ENCODE results near the gene OCA2.

DNA sequence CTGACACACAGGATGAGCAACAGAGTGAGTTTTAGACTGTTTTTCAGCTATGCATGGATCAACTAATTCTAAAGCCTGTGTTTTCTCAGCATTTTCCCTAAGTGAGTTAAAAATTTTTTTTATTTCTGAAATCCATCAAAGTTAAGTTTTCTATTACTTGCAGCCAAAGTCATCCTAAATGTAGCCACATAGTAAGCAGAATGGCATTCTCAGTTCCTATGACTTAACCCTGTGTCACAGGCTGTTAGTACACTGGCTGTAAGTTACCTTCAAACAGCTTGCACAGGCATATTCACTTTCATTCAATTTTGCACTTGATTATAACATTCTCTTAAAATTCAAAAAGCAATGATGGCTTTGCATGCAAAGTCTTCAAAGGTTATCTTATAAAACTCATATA lies 368.2 kb downstream of the OCA2 start:
- no peak for TF ChIP-seq ZFP36L1 (CRISPR knock-in tag; IDR thresholded peaks at IDR 0.05)
- TF ChIP-seq, protein P1, sequence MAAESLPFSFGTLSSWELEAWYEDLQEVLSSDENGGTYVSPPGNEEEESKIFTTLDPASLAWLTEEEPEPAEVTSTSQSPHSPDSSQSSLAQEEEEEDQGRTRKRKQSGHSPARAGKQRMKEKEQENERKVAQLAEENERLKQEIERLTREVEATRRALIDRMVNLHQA (CRISPR knock-in tag; IDR thresholded peaks at IDR 0.05): no peak
- TF ChIP-seq HDAC2 (CRISPR knock-in tag; IDR thresholded peaks at IDR 0.05): no peak

Data from HepG2 (cell line).